ENCODE data around the gene RCBTB2.

RCBTB2 gene

GRCh38 chr13:48448959-48449614, 83.8 kb downstream of the RCBTB2 start:
- DNase-seq (ENCODE audit: low spot score) = no peak

- DNase-seq (ENCODE audit: low spot score) = no peak
These were observed 84.5 kb downstream of the RCBTB2 start for GRCh38 chr13:48448285-48448958.

- no peak for DNase-seq (ENCODE audit: low spot score)
These were observed 86.4 kb downstream of the RCBTB2 start for GRCh38 chr13:48446464-48446863.

- no peak for DNase-seq (ENCODE audit: low spot score)
These were observed 89.3 kb downstream of the RCBTB2 start for GRCh38 chr13:48443442-48444208.
